GM21360 (cell line): ENCODE results near the gene ZMIZ1.
A peak's percentile ranks its signal among the peaks of the same experiment; 100 is the strongest.

ENCODE experiments used
- ATAC-seq: cut with Tn5 transposase; IDR thresholded peaks from one replicate; pipeline ENCODE4 v1.9.1; 2021; ENCODE audit warnings: mild to moderate bottlenecking, moderate library complexity; ENCODE audit not compliant: unreplicated experiment

Gene ZMIZ1

DNA sequence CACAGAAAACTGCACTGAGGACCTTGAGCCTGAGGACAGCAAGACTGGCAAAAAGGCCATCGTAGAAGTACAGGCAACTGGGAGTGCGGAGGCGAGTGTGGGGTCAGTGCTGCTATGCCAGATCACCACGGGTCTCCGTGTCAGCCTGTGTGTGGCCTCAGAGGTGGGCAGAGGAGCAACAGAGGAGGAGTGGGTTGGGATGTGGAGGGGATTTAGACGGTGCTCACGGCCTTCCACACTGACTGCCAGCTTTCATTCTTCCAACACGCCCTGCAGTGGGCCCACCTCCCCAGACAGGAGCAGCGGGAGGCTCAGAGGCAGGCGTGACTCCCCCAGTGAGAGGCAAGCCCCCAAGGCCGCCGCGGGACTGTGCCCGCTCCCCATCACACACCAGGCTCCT lies 17.0 kb upstream of the ZMIZ1 start:
- ATAC-seq, result no peak

DNA sequence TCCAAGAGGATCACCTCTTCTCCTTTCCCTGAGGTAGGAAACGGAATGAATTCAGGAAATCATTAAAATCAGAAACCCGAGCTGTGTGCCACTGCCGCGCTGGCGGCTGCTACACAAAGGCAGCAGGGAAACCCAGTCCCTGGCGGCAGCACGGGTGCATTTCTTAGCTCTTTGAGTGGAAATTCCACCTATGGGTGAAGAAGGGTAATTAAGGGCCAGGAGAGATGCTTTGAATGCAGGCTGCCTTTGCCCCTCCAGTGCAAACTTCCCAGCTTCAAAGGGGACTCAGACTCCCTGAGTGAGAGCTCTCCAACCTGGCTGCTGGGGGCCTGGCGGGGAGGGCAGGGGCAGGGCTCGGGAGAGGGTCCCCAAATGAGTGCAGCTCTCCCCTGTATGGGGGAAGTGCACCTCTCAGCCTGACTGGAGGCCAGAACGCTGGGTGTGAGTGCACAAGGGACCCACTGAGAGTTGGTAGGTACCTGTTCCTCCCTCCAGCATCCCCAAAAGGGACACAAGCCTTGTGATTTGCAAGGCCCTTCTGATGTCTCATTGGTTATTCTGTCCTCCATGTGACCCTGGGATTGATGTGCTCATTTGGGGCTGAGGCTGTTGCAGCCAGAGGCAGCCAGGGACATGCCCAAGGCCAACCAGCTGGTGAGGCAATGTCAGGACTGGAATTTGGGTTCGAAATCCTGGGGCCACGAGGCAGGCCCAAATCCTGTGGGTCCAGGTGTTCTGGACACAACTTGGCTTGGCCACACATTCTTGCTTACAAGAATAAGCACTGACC lies 16.3 kb upstream of the ZMIZ1 start:
- ATAC-seq, result peak; percentile 50

DNA sequence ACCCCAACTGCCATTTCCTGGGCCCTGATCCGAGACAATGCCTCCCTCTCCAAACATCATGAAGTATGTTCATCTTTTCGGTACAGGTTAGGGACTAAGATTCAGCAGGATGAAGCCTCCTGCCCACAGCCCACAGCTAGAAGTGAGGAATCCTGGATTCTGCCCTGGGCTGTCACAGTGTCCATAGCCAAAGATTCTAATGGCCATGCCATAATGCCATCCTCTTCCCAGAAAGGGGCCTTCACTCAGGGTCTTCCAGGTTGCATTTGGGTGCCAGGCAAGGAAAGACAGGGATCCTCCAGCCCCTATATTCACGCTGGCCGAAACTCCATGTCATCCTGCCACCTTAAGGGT lies 15.7 kb upstream of the ZMIZ1 start:
- ATAC-seq, result no peak

DNA sequence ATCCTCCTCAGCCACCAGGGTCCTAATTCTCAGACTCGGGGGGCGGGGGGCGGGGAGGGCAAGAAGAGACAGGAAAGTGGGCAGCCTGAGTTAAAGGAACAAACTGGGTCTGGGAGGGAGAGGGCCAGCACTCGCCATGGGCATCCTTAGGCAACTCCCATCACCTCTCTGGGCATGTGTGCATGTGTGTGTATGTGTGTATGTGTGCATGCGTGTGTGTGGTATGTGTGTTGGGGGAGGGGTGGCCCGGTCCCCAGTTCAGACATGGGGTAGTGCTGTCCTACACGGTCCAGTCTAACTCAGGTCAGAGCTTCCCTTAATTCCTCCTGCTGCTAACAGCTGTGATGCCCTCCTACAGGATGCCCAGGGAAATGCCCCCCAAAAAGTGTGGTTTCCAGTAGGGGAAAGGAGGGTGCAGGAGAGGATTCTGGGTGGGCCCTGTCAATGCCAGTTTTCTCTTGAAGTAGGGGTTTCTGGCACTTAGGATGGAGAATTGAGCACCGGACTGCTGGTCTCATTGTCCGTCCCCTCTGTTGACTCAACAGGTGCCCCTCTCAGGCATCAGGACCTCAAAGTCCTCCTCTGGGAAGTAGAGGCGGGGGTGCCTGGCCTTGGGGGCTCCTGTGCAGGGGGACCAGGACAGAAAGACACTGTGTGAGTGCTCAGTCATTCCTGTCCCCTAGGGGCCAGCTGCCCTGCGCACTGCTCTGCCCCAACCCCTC lies 15.1 kb upstream of the ZMIZ1 start:
- no peak for ATAC-seq

DNA sequence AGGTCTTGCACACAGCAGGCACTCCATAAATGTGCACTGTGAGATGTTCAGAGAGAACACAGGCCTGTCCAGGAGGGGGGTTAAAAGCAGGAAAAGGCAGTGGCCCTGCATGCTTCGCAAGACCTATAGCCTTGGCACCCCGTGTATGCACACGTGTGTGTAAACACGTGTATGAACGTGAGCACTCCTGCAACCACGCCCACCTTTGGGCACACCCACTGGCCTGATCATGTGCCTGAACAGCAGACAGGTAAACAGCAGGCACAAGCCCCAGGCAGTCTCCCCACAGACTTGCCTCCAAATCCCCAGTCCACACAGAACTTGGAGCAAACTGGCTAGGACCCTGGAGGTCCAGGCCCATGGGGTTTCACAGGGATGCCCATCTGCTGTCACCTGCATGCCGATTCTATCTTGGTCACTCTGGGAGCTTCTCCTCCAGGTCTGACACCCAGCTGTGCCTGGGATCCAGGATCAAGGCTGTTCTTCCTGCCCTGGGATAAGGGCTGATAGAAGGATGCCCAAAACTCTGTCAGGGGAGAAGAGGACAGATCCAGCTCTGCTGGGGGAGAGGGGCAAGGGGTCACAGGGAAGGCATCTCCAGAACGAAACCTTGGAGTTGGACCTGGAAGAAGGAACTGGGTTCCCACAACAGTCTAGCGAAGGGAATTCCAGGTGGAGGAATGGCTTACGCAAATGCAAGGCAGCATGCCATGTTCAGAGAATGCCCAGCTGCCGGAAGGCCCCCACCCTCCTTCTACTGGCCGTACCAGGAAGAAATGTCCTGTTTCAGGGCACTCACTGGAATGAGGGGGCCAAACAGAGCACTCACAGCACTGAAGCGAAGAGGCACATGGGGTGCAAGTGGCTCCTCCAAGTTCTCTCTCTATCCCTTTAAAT lies 14.3 kb upstream of the ZMIZ1 start:
- no peak for ATAC-seq

DNA sequence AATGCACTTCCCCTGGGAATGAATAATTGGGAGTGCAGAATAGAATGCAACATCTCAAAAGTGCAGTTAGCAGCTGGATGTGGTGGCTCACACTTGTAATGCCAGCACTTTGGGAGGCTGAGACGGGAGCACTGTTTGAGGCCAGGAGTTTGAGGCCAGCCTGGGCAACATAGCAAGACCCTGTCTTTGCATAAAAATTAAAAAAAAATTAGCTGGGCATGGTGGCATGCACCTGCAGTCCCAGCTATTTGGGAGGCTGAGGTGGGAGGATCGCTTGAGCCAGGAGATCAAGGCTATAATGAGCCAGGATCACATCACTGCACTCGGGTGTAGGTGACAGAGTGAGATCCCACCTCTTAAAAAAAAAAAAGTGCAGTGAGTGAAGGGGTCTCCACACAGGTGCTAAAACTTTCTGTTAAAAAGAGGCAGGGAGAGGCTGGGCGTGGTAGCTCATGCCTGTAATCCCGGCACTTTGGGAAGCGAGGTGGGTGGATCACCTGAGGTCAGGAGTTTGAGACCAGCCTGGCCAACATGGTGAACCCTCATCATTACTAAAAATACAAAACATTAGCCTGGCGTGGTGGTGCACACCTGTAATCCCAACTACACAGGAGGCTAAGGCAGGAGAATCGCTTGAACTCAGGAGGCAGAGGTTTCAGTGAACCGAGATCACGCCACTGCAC lies 13.5 kb upstream of the ZMIZ1 start:
- ATAC-seq, result no peak

DNA sequence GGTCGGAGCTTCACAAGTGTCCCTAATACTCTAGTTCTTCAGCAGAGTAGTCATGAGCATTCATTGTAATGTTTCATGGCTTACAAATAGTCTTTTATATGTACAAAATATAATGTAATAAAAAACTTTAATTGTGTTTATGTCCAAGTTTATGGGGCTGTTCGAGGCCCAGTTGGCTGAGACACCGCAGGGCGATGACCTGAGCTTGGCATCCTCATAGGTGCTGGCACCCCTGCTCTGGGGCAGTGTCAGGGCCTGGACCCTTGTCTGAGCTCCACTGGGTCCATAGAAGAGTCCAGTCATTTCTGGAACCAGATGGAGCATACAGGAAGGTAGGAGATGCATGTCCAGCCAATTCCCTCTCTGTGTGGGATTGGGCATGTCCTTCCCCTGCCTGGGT lies 12.9 kb upstream of the ZMIZ1 start:
- ATAC-seq, result no peak

DNA sequence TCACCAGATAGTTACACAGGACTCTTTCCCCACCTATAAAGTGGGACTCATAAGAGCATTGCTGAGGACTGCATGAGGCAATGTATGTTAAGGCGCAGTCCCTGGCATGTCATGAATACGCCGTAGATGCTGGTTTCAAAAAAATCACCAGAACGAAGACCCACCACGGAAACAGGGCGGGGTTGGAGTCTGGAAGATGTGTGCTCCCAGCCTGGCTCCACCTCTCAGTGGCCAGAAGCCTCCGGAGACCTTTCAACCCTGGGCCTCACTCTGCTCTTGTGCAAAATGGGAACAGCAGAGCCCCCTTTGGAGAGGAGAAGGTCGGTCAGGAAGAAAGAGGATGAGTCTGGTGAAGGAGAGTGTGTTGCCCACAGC lies 12.4 kb upstream of the ZMIZ1 start:
- no peak for ATAC-seq

DNA sequence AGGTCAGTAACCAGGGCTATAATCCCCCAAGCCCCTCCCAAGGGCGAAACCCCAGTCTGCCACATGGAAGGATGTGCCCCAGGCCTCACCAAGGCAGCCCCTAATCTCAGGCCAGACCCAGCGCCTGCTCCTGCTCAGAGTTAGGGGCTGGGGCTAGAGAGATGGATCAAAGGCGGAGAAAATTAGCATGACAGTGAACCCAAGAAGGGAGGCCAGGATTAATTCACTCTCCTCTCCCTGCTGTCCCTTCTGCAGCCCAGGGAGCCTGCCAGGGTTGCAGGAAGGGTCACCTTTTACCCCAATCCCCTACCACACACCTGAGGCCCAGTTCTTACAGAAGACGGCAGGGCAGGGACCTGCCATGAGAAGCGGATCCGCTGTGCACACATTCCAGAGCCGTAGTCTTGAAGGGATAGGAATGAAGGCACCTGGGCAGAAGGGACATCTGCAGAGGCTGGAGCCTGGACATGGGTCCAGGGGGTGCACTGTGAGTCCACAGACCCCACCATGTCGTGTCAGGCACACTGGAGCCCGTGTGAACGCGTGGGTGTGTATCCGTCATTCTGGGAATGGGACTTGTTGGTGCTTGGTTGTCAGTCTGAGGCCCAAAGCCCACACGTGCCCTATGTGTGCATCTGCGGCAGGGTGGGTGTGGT lies 11.9 kb upstream of the ZMIZ1 start:
- no peak for ATAC-seq

DNA sequence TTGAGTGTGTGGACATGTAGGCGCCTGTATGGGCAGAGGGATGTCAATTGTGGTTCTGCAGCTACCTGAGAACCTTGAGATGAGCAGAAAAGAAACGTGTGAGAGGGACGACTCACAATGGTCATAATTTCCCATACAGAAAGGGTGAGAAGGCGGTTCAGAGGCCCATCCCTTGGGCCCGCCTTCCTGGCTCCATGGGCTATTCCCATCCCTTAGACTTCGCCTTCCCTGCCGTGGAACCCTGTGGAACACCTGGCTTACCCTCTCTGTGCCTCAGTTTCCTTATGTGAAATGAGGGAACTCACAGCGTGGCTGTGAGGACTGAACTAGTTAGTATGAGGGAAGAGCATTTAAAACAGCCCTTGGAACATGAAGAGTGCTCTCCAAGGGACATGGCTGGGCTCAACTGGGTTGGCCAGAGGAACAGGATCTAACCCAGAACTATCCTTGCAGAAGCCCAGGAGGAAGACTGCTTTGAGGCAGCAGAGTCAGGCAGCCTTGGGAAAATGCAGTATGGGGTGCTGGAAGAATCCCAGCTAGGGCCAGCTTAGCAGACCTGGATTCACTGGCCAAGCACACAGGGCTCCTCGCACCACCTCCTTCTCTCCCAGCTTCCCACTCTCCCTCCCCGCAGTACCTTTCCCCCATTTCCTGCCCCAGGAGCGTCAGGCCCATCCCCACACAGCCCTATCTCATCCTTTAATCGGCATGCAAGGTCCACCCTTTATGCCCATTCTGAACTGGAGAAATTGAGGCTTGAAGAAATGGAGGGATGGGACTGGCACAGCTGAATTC lies 11.1 kb upstream of the ZMIZ1 start:
- no peak for ATAC-seq

DNA sequence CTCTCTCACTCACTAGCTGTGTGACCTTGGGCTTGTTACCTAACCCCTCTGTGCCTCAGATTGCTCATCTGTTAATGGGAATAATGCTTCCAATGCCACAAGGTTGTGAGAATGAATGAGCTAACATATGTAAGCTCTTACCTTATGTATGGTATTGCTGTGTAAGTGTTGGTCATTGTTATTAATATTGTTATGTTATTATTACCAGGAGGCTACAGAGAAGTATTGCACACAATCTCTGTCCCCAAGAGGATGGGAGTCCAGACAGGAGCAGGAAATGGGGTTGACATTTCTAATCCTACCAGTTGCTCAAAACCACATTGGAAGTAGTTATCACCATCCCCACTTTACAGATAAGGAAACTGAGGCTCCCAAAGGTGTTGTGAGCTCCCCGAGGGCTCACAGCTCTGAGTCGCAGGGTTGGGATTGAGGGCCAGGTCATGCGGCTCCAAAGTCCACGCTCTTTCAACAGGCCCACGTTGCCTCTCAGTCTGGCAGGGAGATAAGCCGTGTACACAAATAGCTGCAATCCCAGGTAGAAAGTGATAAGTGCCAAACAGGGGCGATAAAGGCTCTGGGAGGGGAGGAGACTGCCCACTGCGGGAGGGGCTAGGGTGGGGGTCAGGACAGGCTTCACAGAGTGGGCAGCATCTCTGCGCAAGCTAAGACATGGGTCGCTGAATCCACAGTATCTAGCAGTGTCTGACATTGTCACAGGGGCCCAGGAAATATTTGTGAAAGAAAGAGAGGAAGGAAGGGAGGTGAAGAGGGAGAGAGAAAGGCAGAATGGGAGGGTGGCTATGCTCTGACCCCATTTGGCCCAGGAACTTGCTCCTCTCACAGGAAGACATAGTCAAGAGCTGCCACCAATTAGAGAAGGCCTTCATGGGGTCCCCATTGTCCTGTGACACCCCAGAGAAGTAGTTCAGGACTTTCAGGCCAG lies 9.6 kb upstream of the ZMIZ1 start:
- no peak for ATAC-seq

DNA sequence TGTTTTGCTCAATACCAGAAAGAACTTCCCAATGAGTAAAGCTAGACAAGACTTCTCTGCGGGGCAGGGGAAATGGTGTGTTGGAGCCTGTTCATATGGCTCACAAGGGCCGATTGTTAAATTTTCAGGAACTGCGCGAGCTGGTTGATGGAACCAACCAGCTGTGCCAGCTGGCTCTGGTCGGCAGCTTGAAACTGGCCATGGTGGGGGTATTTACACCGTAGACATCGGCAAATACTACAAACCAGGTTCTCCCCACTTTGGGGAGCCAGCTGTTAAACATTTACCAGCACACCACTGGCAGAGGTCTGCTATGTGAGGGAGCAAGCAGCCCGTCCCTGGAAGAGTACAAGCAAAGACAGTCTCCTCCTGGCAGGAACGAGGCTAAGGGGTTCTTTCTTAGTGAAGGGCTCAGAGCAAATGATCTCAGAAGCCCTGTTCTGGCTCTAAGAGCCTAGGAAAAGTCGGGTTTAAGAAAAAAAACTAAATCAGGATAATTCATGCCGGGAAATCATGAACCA lies 8.8 kb upstream of the ZMIZ1 start:
- no peak for ATAC-seq

DNA sequence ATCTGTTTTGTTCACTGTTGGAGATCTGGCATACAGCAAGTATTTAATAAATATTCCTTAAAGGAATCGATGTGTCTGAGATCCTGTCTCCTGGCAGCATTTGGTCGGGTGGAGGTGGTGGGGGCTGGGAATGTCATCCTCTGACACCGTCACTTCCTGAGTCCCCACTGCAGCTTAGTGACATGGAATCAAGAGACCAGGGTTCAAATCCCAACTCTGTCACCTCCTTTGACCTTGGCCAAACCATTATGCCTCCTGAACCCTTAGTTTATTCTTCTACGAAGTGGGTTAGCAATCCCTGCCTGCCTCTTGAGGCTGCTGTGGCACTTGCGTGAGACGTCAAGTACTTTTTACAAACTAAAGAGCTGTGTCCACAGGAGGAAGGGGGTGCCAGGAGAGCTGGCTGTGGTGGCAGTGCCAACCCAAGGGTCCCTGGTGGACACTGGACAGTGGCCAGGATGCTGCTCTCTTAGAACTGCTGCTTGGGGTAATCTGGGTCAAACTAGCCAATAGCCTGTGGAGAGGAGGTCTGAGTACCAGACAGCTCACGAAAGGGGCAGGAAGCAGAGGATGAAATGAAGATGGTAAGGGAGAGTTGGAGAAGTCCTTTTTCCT lies 8.0 kb upstream of the ZMIZ1 start:
- no peak for ATAC-seq

DNA sequence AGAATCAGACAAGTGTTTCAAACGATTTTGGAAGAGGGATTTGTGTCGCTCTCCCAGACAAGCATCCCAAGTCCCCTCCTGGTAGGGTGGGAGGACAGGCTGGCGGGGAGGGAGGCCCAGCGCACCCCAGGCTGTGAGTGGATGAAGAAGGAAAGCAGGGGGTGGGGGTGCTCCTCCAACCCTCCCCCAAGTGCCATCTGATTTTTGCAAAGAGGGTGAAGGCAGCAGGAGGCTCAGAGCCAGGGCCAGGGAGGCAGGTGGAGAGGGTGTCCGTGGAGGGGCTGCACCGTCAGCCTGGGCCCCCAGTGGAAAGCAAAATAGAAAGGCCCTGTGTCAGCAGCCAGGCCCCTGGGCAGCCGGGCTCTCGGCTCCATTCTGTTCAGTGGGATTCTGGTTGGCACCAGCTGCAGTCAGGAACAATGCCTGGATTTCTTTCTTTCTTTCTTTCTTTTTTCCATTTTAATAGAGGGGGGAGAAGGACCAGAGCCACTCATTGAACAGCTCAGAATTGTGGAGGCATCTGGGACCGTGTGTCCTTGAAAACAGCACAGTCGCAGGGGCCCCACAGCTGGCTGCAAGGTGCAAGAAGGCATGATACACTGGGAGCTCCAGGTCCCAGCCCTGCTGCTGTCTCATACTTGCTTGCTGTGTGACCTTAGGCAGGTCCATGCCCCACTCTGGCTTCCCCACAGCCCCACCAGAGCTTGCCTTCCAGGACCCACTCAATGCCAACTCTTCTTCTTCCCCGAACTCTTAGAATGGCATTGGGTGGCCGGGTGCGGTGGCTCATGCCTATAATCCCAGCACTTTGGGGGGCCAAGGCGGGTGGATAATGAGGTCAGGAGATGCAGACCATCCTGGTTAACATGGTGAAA lies 7.1 kb upstream of the ZMIZ1 start:
- no peak for ATAC-seq

DNA sequence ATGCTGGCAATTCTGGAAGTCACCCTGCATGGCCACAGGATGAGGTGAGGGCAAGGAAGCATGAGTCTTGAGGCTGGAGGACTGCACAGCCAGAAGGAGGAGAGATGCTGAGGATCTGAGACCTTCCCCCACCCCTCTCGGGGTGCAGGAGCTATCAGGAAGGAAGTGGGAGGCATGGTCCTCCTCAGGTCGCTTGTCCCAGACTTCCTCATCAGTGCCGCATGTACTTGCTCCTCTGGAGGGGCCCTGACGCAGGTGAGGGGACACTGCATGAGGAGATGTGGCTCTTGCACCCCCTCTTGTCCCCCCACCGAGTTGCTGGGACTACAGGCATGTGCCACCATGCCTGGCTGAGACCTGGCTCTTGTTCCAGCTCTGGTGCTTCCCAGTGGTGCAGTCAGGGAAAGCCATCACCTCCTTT lies 5.7 kb upstream of the ZMIZ1 start:
- no peak for ATAC-seq

DNA sequence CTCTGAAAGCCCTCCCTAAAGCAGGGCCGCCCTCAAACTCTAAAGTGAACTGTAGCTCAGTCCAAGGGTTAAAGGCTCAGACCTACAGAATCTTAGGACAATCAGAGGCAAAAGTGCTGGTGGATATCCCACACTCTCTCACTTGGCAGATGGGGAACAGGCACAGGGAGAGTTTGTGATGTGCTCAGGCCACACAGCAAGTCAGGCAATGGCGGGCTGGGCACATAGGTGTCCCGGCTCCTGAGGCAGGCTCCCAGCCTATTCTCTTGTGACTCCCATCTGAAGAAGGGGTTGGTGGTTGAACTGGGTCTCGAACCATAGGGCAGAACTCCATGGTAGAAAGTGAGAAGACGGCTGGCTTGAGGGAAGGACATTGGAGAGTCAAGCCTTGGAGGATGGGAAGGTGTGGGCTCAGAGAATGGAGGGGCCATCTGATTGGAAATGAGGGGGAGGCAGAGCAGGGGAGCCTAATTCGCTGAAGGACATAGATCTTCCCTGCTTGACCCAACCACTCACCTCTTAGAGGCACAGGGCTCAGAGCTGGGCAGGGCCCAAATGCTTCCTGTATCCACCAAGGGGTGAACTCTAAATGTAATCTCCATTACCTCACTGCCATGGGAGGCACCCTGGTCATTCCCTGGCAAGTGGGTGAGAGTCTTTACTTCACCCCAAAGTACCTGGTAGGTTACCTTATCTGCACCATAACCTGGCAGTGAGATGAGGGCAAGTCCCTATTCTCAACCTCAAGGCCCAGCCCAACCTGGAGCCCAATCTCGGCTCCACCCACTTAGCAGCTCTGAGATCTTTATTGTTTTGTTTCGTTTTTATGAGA lies 4.9 kb upstream of the ZMIZ1 start:
- ATAC-seq, result no peak
